Kidney tubule cell (primary cell): Measurements from ENCODE around the gene SLC22A1.
"Not testable (repeated sequence)": the region's sequence is repeated elsewhere in the genome, so short reads cannot be mapped to it uniquely, and the experiment has no call there.

Source experiments
- DNase-seq: peaks from one replicate; pipeline ENCODE4 v3.0.0-alpha.2; 2018; ENCODE audit warnings: low spot score

The SLC22A1 gene

GRCh38 chr6:160121558-160121957 is at the start of gene SLC22A1:
TSS of gene SLC22A1 (plus strand) at chr6:160121815. CDS start at chr6:160121936, 121 bp downstream.
- no peak for DNase-seq

GRCh38 chr6:160073272-160073671 is 48.3 kb upstream of the SLC22A1 start:
- DNase-seq = no peak

- DNase-seq = no peak
These were observed 45.6 kb upstream of the SLC22A1 start for GRCh38 chr6:160076009-160076408.

GRCh38 chr6:160077024-160077423 is 44.6 kb upstream of the SLC22A1 start:
- DNase-seq = no peak

GRCh38 chr6:160077526-160077925 is 44.1 kb upstream of the SLC22A1 start:
- no peak for DNase-seq

GRCh38 chr6:160078883-160079685 is 42.5 kb upstream of the SLC22A1 start:
- DNase-seq = no peak

- DNase-seq = no peak
These were observed 42.0 kb upstream of the SLC22A1 start for GRCh38 chr6:160079686-160080043.

- DNase-seq = no peak
These were observed 41.5 kb upstream of the SLC22A1 start for GRCh38 chr6:160080097-160080496.

GRCh38 chr6:160081398-160081797 is 40.2 kb upstream of the SLC22A1 start:
- DNase-seq = no peak

- DNase-seq = no peak
These were observed 39.0 kb upstream of the SLC22A1 start for GRCh38 chr6:160082627-160083026.

- no peak for DNase-seq
These were observed 37.3 kb upstream of the SLC22A1 start for GRCh38 chr6:160084198-160084776.

- no peak for DNase-seq
These were observed 36.4 kb upstream of the SLC22A1 start for GRCh38 chr6:160085226-160085625.

- DNase-seq = no peak
These were observed 35.7 kb upstream of the SLC22A1 start for GRCh38 chr6:160085713-160086505.

GRCh38 chr6:160086754-160087153 is 34.9 kb upstream of the SLC22A1 start:
- DNase-seq = no peak

GRCh38 chr6:160088069-160088783 is 33.4 kb upstream of the SLC22A1 start:
- DNase-seq = peak; percentile 68

- no peak for DNase-seq
These were observed 32.7 kb upstream of the SLC22A1 start for GRCh38 chr6:160088784-160089533.

- DNase-seq = no peak
These were observed 32.1 kb upstream of the SLC22A1 start for GRCh38 chr6:160089534-160089897.

- not testable (repeated sequence) for DNase-seq
These were observed 31.0 kb upstream of the SLC22A1 start for GRCh38 chr6:160090442-160091239.

- DNase-seq = not testable (repeated sequence)
These were observed 29.4 kb upstream of the SLC22A1 start for GRCh38 chr6:160092176-160092575.

GRCh38 chr6:160092602-160093001 is 29.0 kb upstream of the SLC22A1 start:
- no peak for DNase-seq

GRCh38 chr6:160093061-160093460 is 28.6 kb upstream of the SLC22A1 start:
- no peak for DNase-seq
